ENCODE results near the gene RIC8B. TPM values are rescaled to one million over a fixed set of nuclear protein-coding genes. Genes with fewer than 3 reads are reported as not detected.

Gene RIC8B
- total RNA-seq, 1 donor from 2014 or later: 16.7 TPM

GRCh38 chr12:106900554-106900953 is 126.1 kb downstream of the RIC8B start:
- TF ChIP-seq CTCF (IDR thresholded peaks at IDR 0.05): no peak
- Histone ChIP-seq H3K27ac (no peak overlapping the region), H3K4me1 (peaks cover 4% of the 10 kb centered on the region), H3K27me3 (ENCODE audit: low read depth) (peaks cover 15% of the 10 kb centered on the region), H3K9me3 (no peaks in the 10 kb centered on the region), H3K4me3 (no peak overlapping the region), H3K36me3 (no peaks in the 10 kb centered on the region)
- intact Hi-C loops (cut with DNase I): no loop called here
- ATAC-seq (no peak), DNase-seq (no peak)

- peaks cover 4% of the 10 kb centered on the region for H3K4me1 ChIP-seq
- intact Hi-C loops (cut with DNase I): no loop called here
- no peak for TF ChIP-seq CTCF (IDR thresholded peaks at IDR 0.05)
- no peak overlapping the region for H3K27ac ChIP-seq
- ATAC-seq (no peak), DNase-seq (no peak)
- H3K9me3 ChIP-seq: no peaks in the 10 kb centered on the region
- no peak overlapping the region for H3K4me3 ChIP-seq
- peaks cover 15% of the 10 kb centered on the region for H3K27me3 ChIP-seq (ENCODE audit: low read depth)
- no peaks in the 10 kb centered on the region for H3K36me3 ChIP-seq
Measured at GRCh38 chr12:106901276-106901675, 126.8 kb downstream of the RIC8B start.

- Histone ChIP-seq H3K27me3 (ENCODE audit: low read depth) (peaks cover 15% of the 10 kb centered on the region), H3K4me3 (no peak overlapping the region), H3K36me3 (no peaks in the 10 kb centered on the region), H3K9me3 (no peaks in the 10 kb centered on the region), H3K4me1 (peaks cover 4% of the 10 kb centered on the region), H3K27ac (no peak overlapping the region)
- ATAC-seq (no peak), DNase-seq (no peak)
- intact Hi-C loops (cut with DNase I): no loop called here
- no peak for TF ChIP-seq CTCF (IDR thresholded peaks at IDR 0.05)
Measured at GRCh38 chr12:106902053-106902452, 127.6 kb downstream of the RIC8B start.

DNA sequence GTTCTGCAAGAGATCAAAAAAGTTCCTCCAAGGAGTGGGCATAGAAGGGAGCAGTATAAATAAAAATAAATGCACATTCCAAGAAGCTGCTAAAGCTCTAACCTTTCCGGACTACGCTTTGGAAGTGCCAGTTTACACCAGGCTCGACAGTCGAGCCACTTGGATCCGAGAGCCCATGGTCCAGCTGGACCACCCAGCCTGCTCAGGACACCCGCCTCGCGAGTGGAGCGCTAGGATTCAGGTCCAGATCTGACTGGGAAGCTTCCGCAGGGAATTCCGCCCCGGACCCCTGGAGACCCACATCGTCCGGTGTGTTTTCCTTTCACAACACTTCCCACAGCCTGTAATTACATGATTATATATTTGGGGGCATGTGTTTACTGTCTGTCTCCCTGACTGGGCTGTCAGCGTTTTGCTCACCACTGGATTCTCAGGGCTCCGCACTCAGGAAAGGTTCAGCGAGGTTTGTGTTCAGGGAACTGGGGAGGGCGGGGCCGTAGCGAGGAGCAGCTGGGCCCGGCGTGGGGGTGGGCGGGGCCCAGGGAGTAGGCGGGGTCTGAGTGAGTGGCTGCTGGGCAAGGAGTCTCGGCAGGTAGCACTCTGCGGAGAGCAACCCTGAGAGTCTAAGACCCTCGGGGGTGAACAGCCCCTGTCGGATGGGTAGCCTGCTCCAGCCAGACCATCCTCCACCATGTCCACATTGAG is 128.9 kb downstream of the RIC8B start:
- Histone ChIP-seq H3K27me3 (ENCODE audit: low read depth) (peaks cover 24% of the 10 kb centered on the region), H3K4me1 (peaks cover 4% of the 10 kb centered on the region), H3K9me3 (no peaks in the 10 kb centered on the region), H3K4me3 (peak overlapping the region; percentile 51), H3K36me3 (no peaks in the 10 kb centered on the region), H3K27ac (no peak overlapping the region)
- DNase-seq (peak; percentile 88), ATAC-seq (peak; percentile 96 to 98)
- TF ChIP-seq CTCF (IDR thresholded peaks at IDR 0.05): no peak
- intact Hi-C loops (cut with DNase I): no loop called here

- intact Hi-C loops (cut with DNase I): no loop called here
- DNase-seq (no peak), ATAC-seq (no peak)
- H3K4me3 ChIP-seq: no peak overlapping the region
- no peak overlapping the region for H3K27ac ChIP-seq
- H3K4me1 ChIP-seq: peaks cover 4% of the 10 kb centered on the region
- no peaks in the 10 kb centered on the region for H3K36me3 ChIP-seq
- no peaks in the 10 kb centered on the region for H3K9me3 ChIP-seq
- TF ChIP-seq CTCF (IDR thresholded peaks at IDR 0.05): no peak
- peaks cover 29% of the 10 kb centered on the region for H3K27me3 ChIP-seq (ENCODE audit: low read depth)
Measured at GRCh38 chr12:106906715-106907114, 132.2 kb downstream of the RIC8B start.
